ENCODE results near the gene SDR42E2.

- TF ChIP-seq CTCF (IDR thresholded peaks at IDR 0.05) = no peak
- no peak for TF ChIP-seq POLR2A (IDR thresholded peaks at IDR 0.05)
Measured at GRCh38 chr16:22210285-22210684, 48.0 kb downstream of the SDR42E2 start.
